GM18858 (cell line): ENCODE data around the gene MID1.

ENCODE experiments used
- ATAC-seq: cut with Tn5 transposase; IDR thresholded peaks from one replicate; pipeline ENCODE4 v1.9.1; 2021; ENCODE audit not compliant: unreplicated experiment

MID1 gene, protein sequence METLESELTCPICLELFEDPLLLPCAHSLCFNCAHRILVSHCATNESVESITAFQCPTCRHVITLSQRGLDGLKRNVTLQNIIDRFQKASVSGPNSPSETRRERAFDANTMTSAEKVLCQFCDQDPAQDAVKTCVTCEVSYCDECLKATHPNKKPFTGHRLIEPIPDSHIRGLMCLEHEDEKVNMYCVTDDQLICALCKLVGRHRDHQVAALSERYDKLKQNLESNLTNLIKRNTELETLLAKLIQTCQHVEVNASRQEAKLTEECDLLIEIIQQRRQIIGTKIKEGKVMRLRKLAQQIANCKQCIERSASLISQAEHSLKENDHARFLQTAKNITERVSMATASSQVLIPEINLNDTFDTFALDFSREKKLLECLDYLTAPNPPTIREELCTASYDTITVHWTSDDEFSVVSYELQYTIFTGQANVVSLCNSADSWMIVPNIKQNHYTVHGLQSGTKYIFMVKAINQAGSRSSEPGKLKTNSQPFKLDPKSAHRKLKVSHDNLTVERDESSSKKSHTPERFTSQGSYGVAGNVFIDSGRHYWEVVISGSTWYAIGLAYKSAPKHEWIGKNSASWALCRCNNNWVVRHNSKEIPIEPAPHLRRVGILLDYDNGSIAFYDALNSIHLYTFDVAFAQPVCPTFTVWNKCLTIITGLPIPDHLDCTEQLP

DNA sequence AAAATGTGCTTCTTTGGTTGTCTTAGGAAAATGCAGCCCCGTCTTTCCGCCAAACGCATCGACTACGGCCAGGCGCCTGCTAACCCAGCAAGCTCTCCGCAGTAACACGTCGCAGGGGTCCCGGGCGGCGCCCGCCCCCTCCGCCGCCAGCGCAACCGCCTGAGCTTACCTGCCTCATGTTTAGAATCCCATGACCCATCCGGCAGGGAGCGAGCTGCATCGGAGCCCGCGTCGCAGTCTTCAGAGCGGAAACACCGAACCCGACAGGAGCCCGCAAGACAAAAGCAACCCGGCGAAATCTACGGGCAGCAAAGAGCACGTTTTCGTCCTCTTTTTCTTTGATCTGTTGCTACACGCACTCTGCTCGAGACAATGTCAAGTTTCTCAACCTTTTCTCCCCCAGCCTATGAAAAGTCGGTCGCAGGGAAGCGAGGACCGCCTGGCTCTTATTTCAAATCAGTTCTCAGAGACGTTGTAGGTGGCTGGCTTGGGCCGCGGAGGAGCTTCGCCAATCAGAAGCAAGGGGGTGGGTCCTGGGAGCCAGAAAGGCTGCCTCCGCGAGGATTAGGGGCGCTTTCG is at the start of gene MID1:
Gene MID1, minus strand, starts transcription at position 465 of the 579 bp plus-strand sequence. CDS start 53,038 bp downstream, outside the sequence.
- ATAC-seq: no peak

DNA sequence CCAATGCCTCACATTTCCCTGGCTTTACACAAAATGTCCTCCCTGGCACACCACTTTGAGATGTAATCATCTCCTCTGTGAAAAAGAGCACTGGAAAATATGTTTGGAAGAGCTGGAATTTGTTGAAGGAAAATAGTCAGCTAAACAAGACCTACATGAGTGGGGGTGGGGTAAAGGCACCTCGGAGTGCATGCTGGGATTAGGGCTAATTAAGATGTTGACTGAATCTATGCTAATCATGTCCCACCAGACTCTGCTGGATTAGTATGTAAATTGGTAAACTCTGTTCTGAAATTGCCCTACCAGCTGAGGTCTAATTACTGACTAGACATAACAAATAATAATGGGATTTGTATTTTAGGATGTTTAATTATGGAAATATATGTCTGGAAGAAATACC is 46.8 kb upstream of the MID1 start:
- ATAC-seq: no peak

DNA sequence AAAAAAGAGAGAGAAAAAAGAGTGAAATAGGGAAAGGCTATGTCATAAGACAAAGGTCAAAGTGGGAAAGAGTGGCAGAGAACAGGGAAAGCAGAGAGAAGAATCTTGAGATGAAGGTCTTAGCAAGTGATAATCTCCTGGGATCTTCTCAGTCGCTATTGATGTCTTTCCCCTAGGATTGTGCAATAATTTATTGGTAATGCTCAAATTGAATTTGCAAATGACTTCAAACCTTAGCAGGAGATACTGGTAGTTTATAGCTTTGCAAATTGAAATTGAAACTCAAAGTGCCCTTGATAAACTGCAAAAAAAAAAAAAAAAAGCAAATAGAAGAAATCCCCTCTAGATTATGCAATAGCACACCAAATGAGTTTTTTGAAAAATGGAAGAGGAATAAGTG is 45.7 kb upstream of the MID1 start:
- ATAC-seq: no peak

DNA sequence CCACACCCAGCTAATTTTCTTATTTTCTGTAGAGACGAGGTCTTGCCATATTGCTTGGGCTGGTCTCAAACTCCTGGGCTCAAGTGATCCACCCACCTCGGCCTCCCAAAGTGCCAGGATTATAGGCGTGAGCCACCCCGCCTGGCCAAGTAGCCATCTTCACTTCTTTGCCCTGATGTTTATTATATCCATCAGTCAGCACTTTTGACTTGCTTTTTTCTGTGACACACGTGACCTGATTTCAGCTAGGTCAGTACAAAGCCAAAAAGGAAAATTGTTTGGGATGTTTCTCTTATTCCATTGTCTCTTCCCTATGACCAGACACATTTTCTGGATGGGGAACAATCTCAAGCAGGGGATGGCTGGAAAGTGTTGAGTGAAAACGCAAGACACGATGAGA is 45.3 kb upstream of the MID1 start:
- ATAC-seq: no peak

DNA sequence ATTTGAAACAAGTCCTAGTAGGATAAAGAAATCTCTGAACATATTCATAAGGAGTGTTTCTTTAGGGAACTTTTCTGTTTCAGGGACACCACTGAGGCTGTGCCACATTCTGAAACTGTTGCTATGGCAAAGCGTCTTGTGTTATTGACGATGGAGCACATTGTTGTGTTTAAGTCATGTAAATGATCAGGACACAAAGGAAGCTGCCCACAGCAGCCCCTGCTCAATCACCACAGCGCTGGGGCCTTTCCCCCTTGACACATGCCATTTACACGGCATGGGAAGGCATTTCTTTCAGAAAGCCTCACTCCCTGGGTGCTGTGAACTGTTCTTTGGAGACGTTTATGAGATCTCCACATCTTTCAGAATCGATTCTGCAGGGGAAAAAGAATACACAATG is 39.8 kb upstream of the MID1 start:
- no peak for ATAC-seq

DNA sequence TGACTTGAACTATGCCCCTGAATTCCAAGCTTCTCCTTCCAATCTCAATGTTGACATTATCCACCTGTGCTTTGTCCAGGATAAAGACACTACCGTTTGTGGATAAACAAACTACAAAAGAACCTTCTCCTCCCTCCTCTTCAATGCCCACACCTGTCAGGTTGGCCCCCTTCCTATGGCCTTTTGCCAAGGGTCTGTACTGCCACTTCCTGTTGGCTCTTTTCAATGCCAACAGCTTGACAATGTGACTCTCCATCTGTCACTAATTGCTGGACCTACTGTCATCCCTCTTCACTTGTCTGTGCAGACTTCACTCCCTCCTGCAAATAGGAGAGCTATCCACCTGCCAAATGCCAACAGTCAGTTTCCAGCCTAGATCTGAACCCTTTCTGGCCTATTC is 35.8 kb upstream of the MID1 start:
- ATAC-seq: no peak

DNA sequence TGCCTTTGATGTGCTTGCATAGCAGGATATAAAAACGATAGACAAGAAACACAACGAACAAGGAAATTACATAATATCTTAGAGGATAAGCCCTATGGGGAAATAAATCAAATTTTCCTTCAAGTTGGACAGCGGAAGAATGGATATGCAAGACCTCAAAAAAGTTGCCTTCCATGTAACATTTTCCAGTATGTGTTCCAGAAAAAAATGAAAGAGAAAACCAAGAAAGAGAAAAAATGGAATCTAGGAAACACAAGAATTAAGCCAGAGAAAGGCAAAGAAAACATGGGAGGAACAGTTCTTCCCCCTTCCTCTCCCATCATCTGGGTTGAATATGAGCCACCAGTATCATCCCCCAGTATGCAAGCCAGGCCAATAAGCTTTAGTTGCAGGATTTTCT is 34.6 kb upstream of the MID1 start:
- no peak for ATAC-seq

DNA sequence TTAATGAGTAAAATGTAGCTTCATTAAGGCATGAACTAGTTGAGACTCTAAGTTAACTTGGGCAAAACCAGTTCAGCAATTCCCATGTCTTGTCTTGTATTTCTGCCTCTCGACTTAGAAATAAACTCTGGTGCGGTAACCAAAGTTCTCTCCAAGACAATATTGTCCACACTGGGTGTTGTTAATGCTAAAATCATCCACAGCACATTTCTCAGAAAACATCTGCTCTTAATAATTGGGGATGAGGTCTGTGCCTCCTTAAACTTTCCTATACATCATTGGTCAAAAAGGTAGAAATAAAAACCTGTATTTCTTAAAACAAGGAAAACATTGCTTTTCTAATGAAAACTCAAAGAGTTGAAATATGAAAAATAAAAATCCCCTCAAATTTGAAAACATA is 32.9 kb upstream of the MID1 start:
- ATAC-seq: no peak

DNA sequence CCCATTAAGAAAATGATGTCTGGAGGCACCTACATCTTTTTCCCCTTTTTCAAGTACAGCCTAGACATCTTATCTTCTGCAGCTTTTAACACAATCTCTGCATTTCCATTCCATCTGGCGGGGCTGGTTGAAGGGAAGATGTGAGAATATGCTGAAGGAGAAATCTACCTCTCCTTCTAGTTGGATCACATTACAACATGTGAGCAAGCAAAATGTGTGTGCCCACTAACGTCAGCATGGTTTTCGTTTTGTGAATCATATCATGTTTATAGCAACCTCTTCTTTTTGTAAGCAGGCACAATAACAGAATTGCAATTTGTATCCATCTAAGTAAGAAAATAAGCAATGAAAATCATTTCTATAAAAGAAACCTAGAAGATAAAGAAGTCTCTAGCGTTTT is 28.9 kb upstream of the MID1 start:
- no peak for ATAC-seq

DNA sequence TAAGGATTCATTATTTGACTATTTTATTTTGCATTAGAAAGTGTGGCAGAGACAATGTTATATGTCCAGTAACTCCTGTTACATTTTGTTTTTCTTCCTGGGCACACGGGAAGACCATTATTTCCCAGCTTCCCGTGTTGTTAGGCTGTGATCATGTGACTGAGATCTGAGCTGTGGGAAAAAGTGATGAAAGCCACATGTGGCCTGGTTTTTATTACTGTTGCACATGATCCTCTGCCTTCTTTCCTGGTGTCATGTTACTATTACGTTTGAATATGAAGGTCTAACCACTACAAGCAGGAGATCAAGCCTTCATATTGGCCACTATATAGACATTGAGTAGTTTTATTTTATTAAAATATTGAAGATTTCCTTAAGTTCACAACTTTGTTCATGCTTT is 28.2 kb upstream of the MID1 start:
- no peak for ATAC-seq

DNA sequence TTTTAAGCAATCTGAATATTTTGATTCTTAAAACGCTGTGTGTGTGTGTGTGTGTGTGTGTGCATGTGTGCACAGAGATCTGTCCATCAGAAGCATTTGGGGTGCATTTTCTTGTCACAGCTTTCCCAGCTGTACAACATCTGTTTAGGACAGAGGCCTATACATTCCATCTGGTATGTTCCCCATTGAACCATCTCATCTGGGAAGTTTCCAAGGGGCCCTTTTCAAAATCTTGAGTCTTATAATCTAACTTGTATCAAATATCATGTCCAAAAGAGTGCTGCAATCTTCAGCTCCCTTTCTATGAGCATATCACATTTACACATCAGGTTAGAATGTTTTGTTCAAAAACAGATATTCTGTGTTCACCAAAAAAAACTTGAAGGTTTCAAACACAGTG is 16.5 kb upstream of the MID1 start:
- ATAC-seq: no peak

DNA sequence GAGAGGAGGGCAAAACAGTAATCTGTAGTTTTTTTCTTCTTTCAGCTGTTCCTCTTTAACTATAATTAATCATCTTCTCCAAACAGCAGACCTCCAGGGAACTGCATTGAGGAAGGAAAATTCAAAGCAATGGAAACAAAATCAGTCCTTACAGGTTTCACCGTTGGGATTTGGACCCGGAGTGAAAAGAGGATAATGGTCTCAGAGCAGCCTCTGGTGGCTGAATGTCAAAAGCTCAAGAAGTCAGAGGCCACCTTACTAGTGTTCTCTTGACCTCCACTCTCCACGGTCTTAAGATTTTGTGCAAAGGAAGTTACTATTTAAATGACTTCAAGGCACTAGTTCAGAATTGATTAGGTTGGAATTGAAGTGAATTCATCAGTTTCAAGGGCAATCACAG is 16.0 kb upstream of the MID1 start:
- ATAC-seq: no peak

DNA sequence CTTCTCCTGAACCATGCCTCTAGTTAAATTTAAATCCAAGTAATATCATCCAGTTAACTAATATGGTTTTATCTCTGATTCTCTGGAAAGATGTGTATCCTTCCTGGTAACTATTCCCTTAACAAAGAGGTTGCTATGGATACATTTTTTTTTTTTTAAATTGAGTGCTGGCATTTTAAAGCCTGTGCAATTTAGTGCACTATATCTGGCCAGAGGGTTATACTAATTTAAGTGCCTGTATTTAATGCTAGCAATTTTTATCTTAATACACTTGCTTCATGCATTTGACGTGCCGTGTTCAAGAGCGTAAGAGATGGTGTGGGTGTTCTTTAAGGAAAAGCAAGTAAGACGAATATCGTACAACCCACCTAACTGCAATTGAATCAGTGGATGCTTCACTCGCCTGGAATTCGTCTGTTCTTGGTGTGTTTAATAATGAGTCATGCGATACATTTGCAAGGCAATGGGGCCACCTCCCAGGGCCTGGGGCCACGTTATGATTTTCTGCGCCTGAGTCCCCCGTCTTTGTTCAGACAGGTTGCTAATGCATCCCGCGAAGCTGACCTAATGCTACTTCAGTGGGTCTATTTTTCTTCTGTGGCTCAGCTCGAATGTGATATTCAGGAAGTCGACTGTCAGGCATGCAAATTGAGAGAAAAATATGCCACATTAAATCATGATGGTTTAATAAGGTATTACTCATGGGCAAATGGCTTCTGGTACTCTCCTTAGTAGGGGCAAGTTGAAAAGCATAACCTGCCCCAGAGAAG is 14.2 kb upstream of the MID1 start:
- no peak for ATAC-seq

DNA sequence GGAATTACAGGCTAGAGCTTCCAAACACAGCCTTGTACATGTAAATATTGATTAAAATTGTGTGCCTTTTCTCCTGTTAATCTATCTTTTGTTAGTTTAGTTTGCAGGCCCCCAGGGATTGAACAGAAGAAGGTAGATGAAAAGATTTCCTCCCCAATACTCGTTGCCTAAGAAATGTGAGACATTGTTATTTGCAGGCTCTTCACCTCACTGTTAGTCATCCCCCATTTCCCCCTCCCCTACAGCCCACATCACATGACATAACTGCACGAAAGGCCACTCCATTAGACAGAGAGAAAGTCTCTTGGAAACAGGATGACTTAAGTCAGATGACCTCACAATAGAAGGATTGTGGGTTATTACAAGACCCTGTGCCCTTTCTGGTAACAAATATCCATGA is 13.3 kb upstream of the MID1 start:
- no peak for ATAC-seq

DNA sequence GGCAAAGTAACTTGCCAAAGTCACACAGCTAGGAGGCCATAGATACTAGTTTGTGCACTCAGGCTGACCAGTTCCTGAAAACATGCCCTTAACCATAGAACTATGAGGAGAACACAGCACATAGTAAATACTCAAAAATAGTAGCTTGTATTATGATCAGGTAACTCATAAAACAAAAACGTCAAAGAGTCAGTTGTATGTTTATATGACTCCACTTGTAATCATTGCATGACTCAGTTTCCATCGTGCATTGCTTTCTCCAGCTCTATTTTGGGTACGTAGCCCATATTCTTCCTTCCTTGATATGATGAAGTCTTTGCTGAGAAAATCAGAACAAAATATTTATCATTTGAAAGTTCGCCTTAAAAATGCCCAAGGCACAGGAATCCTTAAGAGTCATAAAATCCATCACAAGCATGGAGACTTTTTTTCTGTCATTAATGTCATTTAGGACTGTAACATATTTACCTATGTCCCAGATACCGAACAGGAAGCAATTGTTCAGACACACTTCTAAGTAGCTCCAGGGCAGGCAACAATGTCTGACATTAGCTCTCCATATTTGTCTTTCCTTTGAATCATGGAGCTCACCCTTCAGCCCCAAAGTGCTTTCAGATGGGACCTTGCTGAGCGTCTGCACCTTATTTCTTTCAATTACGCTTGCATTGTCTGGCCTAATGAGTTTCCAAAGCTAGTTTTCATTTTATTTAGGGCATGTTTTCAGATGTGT is 11.2 kb upstream of the MID1 start:
- ATAC-seq: no peak

DNA sequence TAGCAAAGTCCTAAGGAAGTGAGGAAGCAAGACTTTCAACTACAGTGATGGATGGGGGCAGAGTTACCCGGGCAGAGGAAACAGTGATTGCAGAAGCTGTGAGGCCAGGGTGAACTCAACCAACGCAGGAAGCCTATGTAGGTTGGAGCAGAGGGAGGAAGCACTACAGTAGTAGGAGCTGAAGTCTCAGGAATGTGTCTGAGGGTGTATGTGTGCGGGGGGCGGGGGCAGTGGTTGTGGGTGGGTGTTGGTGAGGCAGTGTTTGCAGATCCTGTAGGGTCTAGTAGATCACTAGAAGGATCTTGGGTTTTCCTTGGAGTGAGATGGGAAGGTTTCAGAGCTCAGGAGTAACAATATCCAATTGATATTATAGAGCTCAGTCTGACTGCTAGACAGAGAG is 9.9 kb upstream of the MID1 start:
- no peak for ATAC-seq

DNA sequence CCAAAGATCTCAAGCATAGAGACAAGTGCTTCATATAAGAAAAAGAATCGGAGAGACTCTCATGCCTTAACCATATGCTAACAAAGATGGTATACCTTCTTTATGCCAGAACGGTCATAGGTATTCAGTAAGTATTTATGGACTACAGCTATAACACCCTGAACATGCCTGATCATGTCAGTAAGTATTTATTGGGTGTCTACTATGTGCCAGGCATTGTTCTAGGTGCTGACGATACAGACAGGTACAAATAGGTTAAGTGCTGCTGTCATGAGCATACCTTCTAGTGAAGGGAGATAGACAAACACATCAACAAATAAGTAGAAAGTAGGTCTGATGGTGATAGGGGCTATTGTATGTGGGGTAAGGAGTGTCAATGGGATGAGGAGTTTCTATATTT is 9.5 kb upstream of the MID1 start:
- no peak for ATAC-seq

DNA sequence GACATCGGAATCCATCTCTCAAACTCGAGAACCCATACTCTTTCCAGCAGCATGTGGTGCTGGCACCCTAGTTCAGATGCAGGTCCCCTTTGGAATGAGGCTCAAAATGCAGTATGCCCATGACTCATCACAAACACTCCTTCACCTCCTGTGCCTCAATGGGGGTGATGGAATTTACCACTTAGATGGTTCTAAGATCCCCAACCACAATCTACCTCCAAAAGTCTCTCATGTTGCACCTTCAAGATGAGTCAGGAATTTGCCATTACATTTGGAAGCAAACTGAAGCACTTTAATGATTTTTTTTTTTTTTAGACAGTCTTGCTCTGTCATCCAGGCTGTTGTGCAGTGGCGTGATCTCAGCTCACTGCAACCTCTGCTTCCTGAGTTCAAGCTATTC is 8.5 kb upstream of the MID1 start:
- no peak for ATAC-seq

DNA sequence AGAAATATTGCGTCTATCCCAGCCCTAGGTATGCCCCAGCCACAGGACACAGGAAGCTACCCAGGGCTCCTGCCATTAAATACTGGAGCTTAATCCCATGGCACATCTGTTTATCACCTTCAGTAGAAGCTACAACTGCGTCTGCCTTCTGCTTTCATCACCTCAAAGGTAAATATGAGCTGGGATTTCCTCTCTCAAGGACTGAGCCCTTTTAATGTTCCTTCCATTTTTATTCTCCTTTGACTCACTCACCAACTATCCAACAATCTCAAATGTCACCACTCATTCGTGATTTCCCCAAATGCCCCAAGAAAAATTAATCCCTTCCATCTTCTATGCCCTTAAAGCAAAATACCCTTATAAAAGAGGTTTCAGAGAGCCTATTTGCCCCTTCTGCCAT is 1.8 kb upstream of the MID1 start:
- ATAC-seq: no peak

DNA sequence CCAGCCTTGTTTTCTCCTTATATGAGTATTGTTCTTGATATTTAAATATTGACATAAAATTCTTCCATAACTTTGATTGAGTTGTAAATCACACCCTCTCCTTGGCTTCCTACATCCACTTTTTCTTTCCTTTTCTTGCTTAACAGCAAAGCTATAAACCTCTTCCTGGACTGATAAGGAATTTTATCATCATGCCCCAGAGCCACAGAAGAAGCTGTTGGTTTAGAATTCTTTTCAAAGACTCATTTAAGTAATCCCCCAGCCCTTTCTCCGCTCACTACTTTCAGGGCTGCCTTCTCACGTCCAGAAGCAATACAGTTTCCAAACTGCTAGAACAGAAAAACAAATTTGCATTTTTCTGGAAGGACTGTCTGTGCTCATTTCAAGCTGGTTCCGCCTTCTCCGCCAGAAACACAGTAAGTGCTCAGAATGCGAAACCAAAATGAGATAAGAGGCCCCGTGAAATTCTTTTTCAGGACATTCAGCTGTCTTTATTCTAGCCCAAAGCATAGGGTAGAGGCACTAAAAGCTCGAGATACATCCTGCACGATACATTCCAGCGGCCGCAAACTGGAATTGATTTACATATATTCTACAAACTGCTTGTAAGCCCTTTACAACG is 849 bp downstream of the MID1 start:
- ATAC-seq: no peak

DNA sequence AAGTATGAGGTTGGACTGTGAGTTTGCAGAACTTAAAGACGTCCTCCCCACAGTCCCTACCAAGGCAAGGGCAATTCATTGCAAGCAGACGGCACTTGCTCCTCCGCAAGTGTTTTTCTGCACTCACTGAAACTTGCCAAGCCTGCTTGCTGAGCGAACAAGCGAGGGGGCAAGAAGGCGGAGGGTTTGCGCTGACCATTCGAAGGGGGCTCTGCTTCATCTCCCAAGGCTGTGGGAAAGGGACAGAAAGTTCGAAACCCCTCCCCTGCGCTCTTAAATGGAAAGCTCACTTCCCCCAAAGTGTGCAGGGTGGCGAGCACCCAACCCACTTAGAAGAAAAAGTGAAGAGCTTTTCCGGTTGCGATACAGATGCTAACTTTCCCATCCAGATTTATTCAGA is 1.4 kb downstream of the MID1 start:
- ATAC-seq: no peak
